Epithelial cell of esophagus (primary cell): ENCODE data around the gene TSHZ2.

Source experiments
- DNase-seq: peaks from one replicate; pipeline ENCODE4 v3.0.0; 2010; ENCODE audit warnings: low read depth
- H3K4me3 ChIP-seq: 2 replicates; pipeline ENCODE4 v1.5.1; 2011; ENCODE audit warnings: mild to moderate bottlenecking, low read length, control low read depth
- CTCF ChIP-seq: IDR thresholded peaks from 2 replicates; pipeline ENCODE4 v1.5.1; 2011; ENCODE audit warnings: low read depth, mild to moderate bottlenecking, low read length, control low read depth, inconsistent platforms; ENCODE audit not compliant: insufficient read depth; ENCODE audit errors: missing control alignments

The TSHZ2 gene

GRCh38 chr20:52974179-52974594, 2.0 kb downstream of the TSHZ2 start:
- no peak for DNase-seq
- TF ChIP-seq CTCF: no peak
- peak overlapping the region; percentile 73 for H3K4me3 ChIP-seq

- no peak for DNase-seq
- H3K4me3 ChIP-seq: peak overlapping the region; percentile 73
- TF ChIP-seq CTCF: no peak
Observed at GRCh38 chr20:52975029-52975732, 3.0 kb downstream of the TSHZ2 start.

- H3K4me3 ChIP-seq: no peak overlapping the region
- no peak for DNase-seq
- no peak for TF ChIP-seq CTCF
Observed at GRCh38 chr20:52975803-52976531, 3.8 kb downstream of the TSHZ2 start.

GRCh38 chr20:52978851-52979250, 6.7 kb downstream of the TSHZ2 start:
- H3K4me3 ChIP-seq: no peak overlapping the region
- no peak for TF ChIP-seq CTCF

GRCh38 chr20:52981051-52981450, 8.9 kb downstream of the TSHZ2 start:
- DNase-seq: no peak
- no peak for TF ChIP-seq CTCF
- no peak overlapping the region for H3K4me3 ChIP-seq

More at GRCh38 chr20:52978851-52979250, 6.7 kb downstream of the TSHZ2 start:
- DNase-seq: no peak

- TF ChIP-seq CTCF: no peak
- H3K4me3 ChIP-seq: no peak overlapping the region
- DNase-seq: no peak
Observed at GRCh38 chr20:52983726-52984450, 11.7 kb downstream of the TSHZ2 start.
